GM19328 (cell line): ENCODE data around the gene GSE1.
"Not testable (repeated sequence)": the region's sequence is repeated elsewhere in the genome, so short reads cannot be mapped to it uniquely, and the experiment has no call there.

ENCODE experiments used
- ATAC-seq: cut with Tn5 transposase; IDR thresholded peaks from one replicate; pipeline ENCODE4 v1.9.1; 2021; ENCODE audit warnings: mild to moderate bottlenecking, moderate library complexity; ENCODE audit not compliant: unreplicated experiment

The GSE1 gene

GRCh38 chr16:85589688-85590505 lies 23.2 kb upstream of the GSE1 start:
- no peak for ATAC-seq

GRCh38 chr16:85590506-85590832 lies 22.7 kb upstream of the GSE1 start:
- no peak for ATAC-seq

GRCh38 chr16:85591381-85591780 lies 21.7 kb upstream of the GSE1 start:
- no peak for ATAC-seq

- not testable (repeated sequence) for ATAC-seq
These were observed 20.8 kb upstream of the GSE1 start for GRCh38 chr16:85592277-85592676.

GRCh38 chr16:85592700-85593493 lies 20.2 kb upstream of the GSE1 start:
- ATAC-seq = no peak

- ATAC-seq = no peak
These were observed 19.5 kb upstream of the GSE1 start for GRCh38 chr16:85593494-85594221.

DNA sequence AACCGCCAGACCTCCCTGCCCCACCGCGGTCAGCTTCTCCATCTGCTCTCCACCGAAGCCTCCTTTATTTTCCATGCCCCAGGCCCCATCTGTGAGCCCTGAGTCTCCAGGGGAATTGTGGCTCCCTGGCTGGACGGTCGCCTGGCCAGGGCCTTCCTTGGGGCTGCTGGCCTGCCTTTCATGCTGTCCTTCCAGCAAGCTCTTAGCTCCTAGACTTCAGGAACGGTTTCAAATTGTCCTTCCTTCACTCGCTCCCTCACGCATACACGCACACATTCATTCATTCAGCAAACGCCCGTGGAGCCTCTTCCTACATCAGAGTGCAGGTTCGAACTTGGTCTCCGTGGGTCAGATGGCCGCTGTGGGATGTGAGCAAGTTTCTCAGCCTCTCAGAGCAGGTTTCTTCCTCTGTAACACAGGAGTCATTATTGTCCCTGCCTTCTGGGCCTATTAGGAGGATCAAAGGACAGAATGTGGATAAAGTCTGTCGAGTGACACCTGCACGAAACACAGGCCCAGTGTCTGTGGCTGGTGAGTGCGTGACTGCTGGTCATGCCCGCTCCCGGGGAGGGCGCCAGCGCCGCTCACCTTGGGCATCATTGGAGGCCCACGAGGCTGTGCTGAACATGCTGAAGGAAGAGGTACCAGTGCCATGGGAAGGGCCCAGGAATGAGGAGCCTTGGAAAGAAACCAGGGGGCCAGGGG lies 18.7 kb upstream of the GSE1 start:
- no peak for ATAC-seq

- ATAC-seq = no peak
These were observed 18.0 kb upstream of the GSE1 start for GRCh38 chr16:85594978-85595661.

DNA sequence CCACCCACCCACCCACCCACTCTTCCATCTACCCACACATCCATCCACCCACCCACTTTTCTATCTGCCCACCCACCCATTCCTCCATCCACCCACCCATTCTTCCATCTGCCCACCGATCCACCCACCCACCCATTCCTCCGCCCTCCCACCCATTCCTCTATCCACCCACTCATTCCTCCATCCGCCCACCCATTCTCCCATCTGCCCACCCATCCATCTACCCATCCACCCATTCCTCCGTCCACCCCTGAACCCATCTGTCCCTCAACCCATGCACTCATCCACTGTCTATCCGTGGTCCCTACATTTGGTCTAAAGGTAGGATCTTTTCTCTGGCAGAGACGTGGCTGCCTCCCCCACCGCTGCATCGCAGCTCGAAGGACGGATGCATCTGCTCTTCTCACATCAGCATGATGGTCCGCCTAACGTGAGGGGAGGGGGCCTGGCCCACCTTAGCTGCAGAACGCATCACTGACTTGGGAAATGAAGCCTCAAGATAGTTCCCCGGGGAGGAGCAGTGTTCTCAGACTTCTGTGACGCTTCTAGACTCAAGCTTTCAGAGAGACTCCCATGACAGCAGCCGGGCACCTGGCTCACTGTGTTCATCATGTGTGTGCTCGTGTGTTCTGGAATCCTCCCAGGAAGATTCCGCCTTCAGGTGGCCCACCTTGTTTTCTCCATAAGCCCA lies 17.2 kb upstream of the GSE1 start:
- ATAC-seq = no peak

GRCh38 chr16:85598141-85598540 lies 15.0 kb upstream of the GSE1 start:
- ATAC-seq = no peak

DNA sequence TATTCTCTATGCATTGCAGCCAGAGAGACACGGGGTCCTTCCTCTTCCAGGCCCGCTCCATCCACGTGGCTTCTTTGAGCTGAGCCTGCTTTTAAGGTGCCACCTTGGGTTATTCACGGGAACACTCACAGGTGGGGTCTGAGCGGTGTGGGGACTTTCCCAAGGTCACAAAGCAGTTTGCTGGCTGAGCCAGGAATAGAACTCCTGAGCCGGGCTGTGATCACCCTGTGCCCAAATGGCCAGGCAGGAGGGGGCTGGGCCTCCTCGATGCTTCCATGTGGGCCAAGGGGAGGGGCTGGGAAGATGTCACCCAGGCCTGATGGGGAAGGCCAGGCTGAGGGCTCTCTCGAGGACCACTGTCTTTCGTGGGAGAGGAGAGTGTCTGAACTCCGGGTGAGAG lies 13.0 kb upstream of the GSE1 start:
- ATAC-seq = no peak

DNA sequence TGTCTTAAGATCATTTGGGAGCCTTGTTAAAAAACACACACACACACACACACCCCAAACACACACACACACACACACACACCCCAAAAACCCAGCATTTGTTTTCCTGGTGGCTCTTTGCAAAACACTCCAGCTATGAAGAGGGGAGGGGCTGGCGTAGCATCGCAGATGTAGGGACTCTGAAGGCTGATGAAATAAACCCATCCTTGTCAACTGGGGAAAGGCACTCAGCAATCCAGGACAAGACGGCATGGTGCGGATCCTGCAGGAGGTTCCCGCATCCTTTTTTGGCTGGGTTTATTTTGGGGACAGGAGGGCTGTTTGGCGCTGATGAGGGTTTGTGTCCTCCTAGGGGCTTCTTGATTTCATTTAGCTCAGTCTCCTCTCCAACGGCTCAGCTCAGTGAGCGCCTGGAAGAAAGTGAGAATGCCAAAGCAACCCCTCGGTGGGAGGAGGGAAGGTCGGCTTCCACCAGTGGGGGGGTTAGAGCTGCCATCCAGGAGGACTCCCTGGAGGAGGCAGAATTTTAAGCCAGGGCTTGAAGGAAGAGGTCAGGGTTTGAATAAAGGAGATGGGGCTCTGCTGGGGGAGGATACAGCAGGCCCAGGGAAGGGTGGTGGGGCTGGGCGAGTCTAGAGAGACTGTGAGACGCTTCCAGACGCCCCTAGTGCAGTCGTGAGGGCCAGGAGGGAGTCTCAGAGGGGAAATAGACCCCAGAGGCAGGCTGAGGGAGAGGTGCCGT lies 12.4 kb upstream of the GSE1 start:
- no peak for ATAC-seq

DNA sequence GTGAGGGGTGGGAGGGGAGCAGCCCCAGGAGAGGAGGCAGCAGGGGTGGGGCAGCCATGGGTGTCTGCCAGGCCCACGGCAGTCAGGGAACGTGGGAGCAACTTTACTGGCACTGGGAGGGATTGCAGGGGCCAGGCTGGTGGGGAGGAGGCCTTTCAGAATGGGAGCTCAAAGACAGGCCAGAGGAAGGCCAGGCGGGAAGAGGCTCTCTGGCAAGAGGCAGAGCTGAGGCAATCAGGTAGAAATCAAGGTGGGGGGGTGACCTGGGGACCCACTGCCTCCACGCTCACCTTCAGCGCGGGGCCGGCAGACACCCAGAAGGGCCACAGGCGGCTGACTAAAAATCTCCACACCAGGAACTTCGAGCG lies 11.9 kb upstream of the GSE1 start:
- ATAC-seq = no peak

DNA sequence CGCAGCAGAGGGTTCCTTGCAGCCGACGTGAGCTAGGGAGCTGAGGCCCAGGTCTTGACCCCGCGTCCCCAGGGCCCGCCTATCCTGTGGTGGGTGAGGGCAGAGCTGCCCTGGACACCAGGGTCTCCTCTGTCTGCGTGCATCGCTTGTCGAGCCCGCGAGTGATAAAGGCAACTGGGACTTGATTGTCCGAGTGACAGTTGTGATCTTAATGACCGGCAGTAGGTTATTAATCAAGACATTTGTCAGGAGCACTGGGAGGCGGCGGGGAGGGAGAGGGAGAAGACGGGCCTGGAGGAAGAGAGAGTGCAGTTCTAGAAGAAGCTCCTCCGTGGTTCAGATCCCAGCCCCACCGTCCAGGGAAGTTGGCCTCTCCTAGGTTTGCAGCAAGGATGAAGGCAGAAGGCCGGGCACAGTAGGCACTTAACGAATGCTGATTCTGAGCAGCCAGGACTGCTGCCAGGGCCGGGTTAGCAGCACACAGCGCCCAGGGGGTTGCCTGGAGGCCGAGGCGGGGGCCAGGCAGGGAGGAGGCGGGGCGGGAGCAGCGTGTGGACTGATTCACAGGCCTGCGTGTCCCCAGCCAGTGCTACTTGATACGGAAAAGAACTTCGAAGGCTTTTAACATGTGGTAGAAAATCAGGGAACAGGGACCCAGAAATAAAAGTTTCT lies 11.3 kb upstream of the GSE1 start:
- ATAC-seq = no peak

DNA sequence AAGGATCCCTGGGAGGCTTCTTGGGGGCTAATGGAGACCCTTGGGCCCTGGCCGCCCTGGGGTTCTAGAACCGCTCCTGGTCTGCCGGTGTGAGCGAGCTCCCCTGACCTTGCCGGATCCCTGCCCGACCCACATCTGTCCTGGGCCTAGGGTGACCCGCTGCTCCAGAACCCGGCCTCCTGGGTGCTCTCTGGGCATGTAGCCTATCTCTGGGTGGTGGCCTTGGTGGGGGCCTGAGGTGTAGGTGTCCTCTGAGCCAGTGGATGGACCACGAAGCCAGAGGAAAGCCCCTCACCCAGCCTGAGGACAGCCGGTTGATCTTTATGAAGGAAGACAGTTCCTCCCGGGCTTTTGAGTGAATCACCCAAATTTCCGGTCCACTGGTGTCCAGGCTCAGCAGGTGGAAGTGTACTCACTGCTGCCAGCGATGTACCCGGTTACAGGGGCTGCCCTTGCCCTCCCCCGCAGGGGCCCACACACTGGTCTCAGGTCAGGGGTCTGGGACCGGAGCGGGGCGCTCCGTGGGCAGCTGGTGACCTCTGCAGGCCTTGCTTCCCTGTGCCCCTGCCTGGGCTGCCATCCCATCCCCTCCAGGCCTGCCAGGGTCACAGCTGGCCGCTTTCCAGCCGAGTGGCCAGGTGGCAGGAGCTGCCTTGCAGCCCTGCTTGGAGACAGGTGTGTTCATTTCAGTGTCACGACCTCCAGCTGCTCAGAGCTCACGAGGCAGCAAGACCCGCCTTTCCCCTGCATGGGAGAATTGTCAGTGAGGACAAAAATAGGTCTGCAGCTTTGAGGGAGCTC lies 10.5 kb upstream of the GSE1 start:
- no peak for ATAC-seq

- no peak for ATAC-seq
These were observed 9.8 kb upstream of the GSE1 start for GRCh38 chr16:85603203-85603755.

DNA sequence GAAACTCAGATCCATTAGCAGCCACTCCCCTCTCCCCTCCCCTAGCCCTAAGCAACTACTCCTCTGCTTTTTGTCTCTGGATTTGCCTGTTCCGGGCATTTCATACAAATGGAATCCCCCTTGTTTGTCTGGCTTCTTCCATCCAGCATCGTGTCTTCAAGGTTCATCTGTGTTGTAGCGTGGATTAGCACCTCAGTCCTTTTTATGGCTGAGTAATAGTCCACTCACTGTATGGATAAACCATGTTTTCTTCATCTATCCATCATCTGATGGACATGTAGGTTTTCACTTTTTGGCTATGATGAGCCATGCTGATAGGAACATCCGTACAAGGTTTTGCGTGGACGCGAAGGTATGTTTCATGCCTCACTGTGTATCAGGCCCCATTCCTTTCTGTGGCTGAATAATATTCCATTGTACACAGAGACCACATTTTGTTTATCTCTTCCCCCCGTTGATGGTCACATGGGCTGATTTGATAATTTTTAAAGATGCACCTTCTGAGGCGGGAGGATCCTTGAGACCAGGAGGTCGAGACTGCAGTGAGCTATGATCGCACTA lies 8.9 kb upstream of the GSE1 start:
- no peak for ATAC-seq
